ENCODE data around the gene ACSS2.

GRCh38 chr20:34925341-34925740 is 48.9 kb downstream of the ACSS2 start:
- TF ChIP-seq EZH2 (IDR thresholded peaks at IDR 0.05; ENCODE audit: insufficient read depth, low read length) (no peak), CTCF (IDR thresholded peaks at IDR 0.05; ENCODE audit: insufficient read depth, low read depth, low read length) (no peak)
